GM12878 (cell line): ENCODE measurements around the gene PGAM2. TPM values are rescaled to one million over a fixed set of nuclear protein-coding genes. Genes with fewer than 3 reads are reported as not detected.

ENCODE experiments used
- ATAC-seq: fragments of 200-7000 bp; cut with Tn5 transposase; 3 replicates; pipeline ENCODE4 v1.9.1; 2020; ENCODE audit warnings: mild to moderate bottlenecking, moderate library complexity
- BruUV-seq: library from RNA; stranded (reverse); fragments of 400-500 nt; replicated peaks from 2 replicates; lab custom pipeline; 2021; lab: Mats Ljungman, UMichigan
- CTCF ChIA-PET: fragments of 300-600 bp; sonication (Branson Sonifier 250); formaldehyde crosslinking; extraction: SDS; loops from one replicate; lab custom pipeline; 2021; ENCODE audit warnings: inconsistent platforms; lab: Yijun Ruan, JAX
- POLR2A ChIA-PET: fragments of 350-600 bp; formaldehyde crosslinking; extraction: SDS; loops from one replicate; lab custom pipeline; 2021; ENCODE audit warnings: inconsistent platforms; lab: Charles Lee
- RAD21 ChIA-PET: fragments of 300-600 bp; sonication (Branson Sonifier 250); formaldehyde crosslinking; loops from one replicate; lab custom pipeline; 2023; ENCODE audit warnings: antibody characterized with exemption; ENCODE audit not compliant: unreplicated experiment; lab: Charles Lee
- SMC1A ChIA-PET: fragments of 300-600 bp; sonication (Branson Sonifier 250); formaldehyde crosslinking; loops from one replicate; lab custom pipeline; 2023; ENCODE audit not compliant: unreplicated experiment, uncharacterized antibody; lab: Charles Lee
- DNase-seq: peaks from one replicate; pipeline ENCODE4 v3.0.0-alpha.2; 2011; ENCODE audit warnings: low read depth, low spot score
- FAIRE-seq: peaks from 3 replicates; lab custom pipeline; 2011; peaks lifted over from hg19 to GRCh38; lab: Jason Lieb, UNC
- H2AFZ ChIP-seq: 2 replicates; pipeline ENCODE4 v1.6.0; 2011; ENCODE audit warnings: low read depth, low read length, control low read depth; ENCODE audit not compliant: control insufficient read depth
- H3K27ac ChIP-seq: 2 replicates; pipeline ENCODE4 v1.5.1; 2011; ENCODE audit warnings: control low read depth; ENCODE audit not compliant: control insufficient read depth, insufficient read depth
- H3K27me3 ChIP-seq, 2 experiments: replicated peaks in 1 of 2; 2 replicates each; pipeline versions ENCODE4 v1.6.0 to v1.6.1; 2011; ENCODE audit warnings: low read length in 1 of 2; ENCODE audit not compliant: control insufficient read depth in 2 of 2, insufficient read depth in 2 of 2
- H3K36me3 ChIP-seq, 2 experiments: 2 replicates each; pipeline ENCODE4 v1.5.1; 2011; ENCODE audit warnings: low read length in 1 of 2; ENCODE audit not compliant: control insufficient read depth in 2 of 2, insufficient read depth in 2 of 2
- H3K4me1 ChIP-seq: 2 replicates; pipeline ENCODE4 v1.6.1; 2011; ENCODE audit warnings: mild to moderate bottlenecking, low read length, moderate library complexity, mixed read lengths; ENCODE audit not compliant: control insufficient read depth, insufficient read depth
- H3K4me2 ChIP-seq: 2 replicates; pipeline ENCODE4 v1.6.0; 2011; ENCODE audit warnings: control low read depth; ENCODE audit not compliant: control insufficient read depth, insufficient read depth
- H3K4me3 ChIP-seq: fragments of 200-600 bp; sonication (generic); 2 replicates; pipeline ENCODE4 v1.5.1; 2016
- H3K79me2 ChIP-seq: 2 replicates; pipeline ENCODE4 v1.6.0; 2011; ENCODE audit warnings: low read length; ENCODE audit not compliant: control insufficient read depth, insufficient read depth
- H3K9ac ChIP-seq: 2 replicates; pipeline ENCODE4 v1.8.0; 2011; ENCODE audit warnings: low read length, control low read depth, mixed read lengths; ENCODE audit not compliant: control insufficient read depth, insufficient read depth
- H3K9me3 ChIP-seq: replicated peaks from 3 replicates; pipeline ENCODE4 v1.5.1; 2011; ENCODE audit warnings: mild to moderate bottlenecking, low read length; ENCODE audit not compliant: control insufficient read depth, insufficient read depth
- H4K20me1 ChIP-seq: 2 replicates; pipeline ENCODE4 v1.6.0; 2011; ENCODE audit not compliant: control insufficient read depth, insufficient read depth
- BRCA1 ChIP-seq: IDR thresholded peaks from 2 replicates; pipeline ENCODE4 v1.6.1; 2011; ENCODE audit warnings: low read depth, low read length, improper control_type of control experiment
- DPF2 ChIP-seq: fragments of 450-650 bp; IDR thresholded peaks from 2 replicates; pipeline ENCODE4 v1.6.1; 2017; ENCODE audit warnings: mild to moderate bottlenecking
- EP300 ChIP-seq, 2 experiments: fragments of 150-350 bp in 1 of 2; IDR thresholded peaks; 2 replicates each; pipeline ENCODE4 v1.6.1; 2011 to 2012; ENCODE audit warnings: low read depth in 2 of 2, low read length in 2 of 2, borderline replicate concordance in 1 of 2, improper control_type of control experiment in 1 of 2, inconsistent platforms in 1 of 2; ENCODE audit not compliant: control insufficient read depth in 1 of 2
- MEF2B ChIP-seq: fragments of 450-650 bp; IDR thresholded peaks from 2 replicates; pipeline ENCODE4 v1.6.1; 2018; ENCODE audit warnings: mild to moderate bottlenecking, moderate library complexity; ENCODE audit not compliant: partially characterized antibody, poor library complexity, severe bottlenecking
- MYC ChIP-seq: IDR thresholded peaks from 2 replicates; pipeline ENCODE4 v1.6.1; 2011; ENCODE audit warnings: mild to moderate bottlenecking, low read length, moderate library complexity, inconsistent platforms; ENCODE audit not compliant: insufficient read depth, insufficient replicate concordance, insufficient read length, severe bottlenecking
- PBX3 ChIP-seq: IDR thresholded peaks from 2 replicates; pipeline ENCODE4 v1.6.1; 2011; ENCODE audit warnings: mild to moderate bottlenecking, low read depth, low read length, moderate library complexity; ENCODE audit not compliant: insufficient replicate concordance
- RBBP5 ChIP-seq: fragments of 200-600 bp; sonication (generic); conservative IDR thresholded peaks from 2 replicates; pipeline ENCODE4 v1.6.1; 2016
- SMAD1 ChIP-seq: fragments of 450-650 bp; IDR thresholded peaks from 2 replicates; pipeline ENCODE4 v1.6.1; 2018; ENCODE audit warnings: mild to moderate bottlenecking, low read depth; ENCODE audit not compliant: partially characterized antibody
- SUPT20H ChIP-seq: IDR thresholded peaks from 2 replicates; pipeline ENCODE4 v1.6.1; 2011; ENCODE audit warnings: low read depth, mild to moderate bottlenecking, low read length, moderate library complexity, borderline replicate concordance; ENCODE audit not compliant: control insufficient read depth
- TAF1 ChIP-seq: IDR thresholded peaks from 2 replicates; pipeline ENCODE4 v1.6.1; 2011; ENCODE audit warnings: mild to moderate bottlenecking, low read depth, low read length, borderline replicate concordance
- ZZZ3 ChIP-seq: IDR thresholded peaks from 2 replicates; pipeline ENCODE4 v1.6.1; 2011; ENCODE audit warnings: low read depth; ENCODE audit not compliant: control insufficient read depth, insufficient read length
- WGBS: methylation state at CpG from one replicate; pipeline ENCODE4 v1.1.6; 2016; ENCODE audit warnings: low lambda C conversion rate; ENCODE audit not compliant: insufficient replicate concordance, insufficient coverage; ENCODE audit errors: missing lambda C conversion rate; 5-methylcytosine and 5-hydroxymethylcytosine counted together
- in situ Hi-C: fragments of 300-500 bp; cut with MboI; formaldehyde crosslinking; loops from 9 replicates; pipeline ENCODE4 v1.14.3; 2018; ENCODE audit warnings: mixed read lengths
- intact Hi-C: fragments of 100-400 bp; cut with micrococcal nuclease; formaldehyde crosslinking; loops from one replicate; pipeline ENCODE4 v1.14.2; 2022; ENCODE audit not compliant: unreplicated experiment
- polyA plus RNA-seq, 11 experiments: library from polyadenylated mRNA; depleted of rRNA in 4 of 11; unstranded in 6 of 11; stranded (reverse) in 5 of 11; fragments of >200 nt; fragmentation: Nextera tagmentation in 4 of 11; fragmentation: Illumina TruSeq in 1 of 11; extraction: Ambion mirVana in 4 of 11; extraction: Trizol in 1 of 11; gene quantifications; 1 replicate in 1 of 11; 2 replicates in 10 of 11; pipeline versions ENCODE4 v1.2.1 to v1.2.3, GENCODE V29; 2011 to 2016; ENCODE audit warnings: inconsistent platforms in 2 of 11, missing spikeins in 2 of 11, low read depth in 1 of 11
- total RNA-seq, 4 experiments: library from RNA; depleted of rRNA in 3 of 4; stranded (reverse); fragments of >200 nt in 3 of 4; fragmentation: Illumina TruSeq in 1 of 4; extraction: Trizol in 1 of 4; gene quantifications; 2 replicates each; pipeline versions ENCODE4 v1.2.1 to v1.2.3, GENCODE V29; 2013 to 2021
- TF ChIP-seq, protein P1 (sequence below): fragments of 450-650 bp; IDR thresholded peaks from 2 replicates; pipeline ENCODE4 v1.6.1; 2017; ENCODE audit warnings: mild to moderate bottlenecking, low read depth, inconsistent platforms; ENCODE audit not compliant: poor library complexity, severe bottlenecking
- TF ChIP-seq, protein P2 (sequence below): fragments of 450-650 bp; IDR thresholded peaks from 2 replicates; pipeline ENCODE4 v1.6.1; 2018; ENCODE audit warnings: mild to moderate bottlenecking, low read depth, moderate library complexity; ENCODE audit not compliant: partially characterized antibody
- TF ChIP-seq, protein P3 (sequence below): IDR thresholded peaks from 2 replicates; pipeline ENCODE4 v1.6.1; 2011; ENCODE audit warnings: borderline replicate concordance, low read depth, mild to moderate bottlenecking, moderate library complexity, low read length; ENCODE audit not compliant: insufficient read depth, poor library complexity, severe bottlenecking

Gene PGAM2
- total and polyA plus RNA-seq, 10 of the 15 experiments (the other 5 are each of a cell fraction or from before 2014, with no cell fraction given): not detected

GRCh38 chr7:44057181-44057848 lies 8.1 kb downstream of the PGAM2 start:
- ATAC-seq (no peak), FAIRE-seq (no peak), DNase-seq (no peak)
- CTCF ChIA-PET: no interaction called here
- Histone ChIP-seq H3K36me3 (peaks cover 45 to 63% of the 10 kb centered on the region in 2 experiments), H3K4me3 (no peak overlapping the region), H3K4me1 (peaks cover 24% of the 10 kb centered on the region), H3K27ac (no peak overlapping the region), H2AFZ (no peak overlapping the region), H3K27me3 (no peaks in the 10 kb centered on the region), H3K9me3 (no peaks in the 10 kb centered on the region; the same call in 2 of the 3 replicates), H3K9ac (no peak overlapping the region), H3K79me2 (no peaks in the 10 kb centered on the region), H4K20me1 (peaks cover 3% of the 10 kb centered on the region; the same call in 1 of the 2 replicates), H3K4me2 (no peak overlapping the region)
- no TSS peak for BruUV-seq
- WGBS: 90% methylated on average over 11 of the region's 11 CpGs
- in situ Hi-C loops: no loop called here
- SMC1A ChIA-PET: interaction anchor here (1.8 kb wide), 1 partner anchor 13 kb away, joined by 6 read pairs; the partner anchor contains the start of gene DBNL
- RAD21 ChIA-PET: no interaction called here
- intact Hi-C loops: no loop called here
- POLR2A ChIA-PET: no interaction called here
- TF ChIP-seq RBBP5 (no peak), PBX3 (no peak), BRCA1 (no peak), SUPT20H (no peak), DPF2 (no peak), TAF1 (no peak), EP300 (IDR thresholded peaks at IDR 0.05; ENCODE audit: borderline replicate concordance in 1 of 2, control insufficient read depth in 1 of 2, low read depth in 2 of 2, low read length in 2 of 2) (no peak), MYC (no peak), ZZZ3 (no peak), SMAD1 (no peak), MEF2B (no peak)
- TF ChIP-seq, protein P1, sequence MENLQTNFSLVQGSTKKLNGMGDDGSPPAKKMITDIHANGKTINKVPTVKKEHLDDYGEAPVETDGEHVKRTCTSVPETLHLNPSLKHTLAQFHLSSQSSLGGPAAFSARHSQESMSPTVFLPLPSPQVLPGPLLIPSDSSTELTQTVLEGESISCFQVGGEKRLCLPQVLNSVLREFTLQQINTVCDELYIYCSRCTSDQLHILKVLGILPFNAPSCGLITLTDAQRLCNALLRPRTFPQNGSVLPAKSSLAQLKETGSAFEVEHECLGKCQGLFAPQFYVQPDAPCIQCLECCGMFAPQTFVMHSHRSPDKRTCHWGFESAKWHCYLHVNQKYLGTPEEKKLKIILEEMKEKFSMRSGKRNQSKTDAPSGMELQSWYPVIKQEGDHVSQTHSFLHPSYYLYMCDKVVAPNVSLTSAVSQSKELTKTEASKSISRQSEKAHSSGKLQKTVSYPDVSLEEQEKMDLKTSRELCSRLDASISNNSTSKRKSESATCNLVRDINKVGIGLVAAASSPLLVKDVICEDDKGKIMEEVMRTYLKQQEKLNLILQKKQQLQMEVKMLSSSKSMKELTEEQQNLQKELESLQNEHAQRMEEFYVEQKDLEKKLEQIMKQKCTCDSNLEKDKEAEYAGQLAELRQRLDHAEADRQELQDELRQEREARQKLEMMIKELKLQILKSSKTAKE: no peak
- TF ChIP-seq, protein P2, sequence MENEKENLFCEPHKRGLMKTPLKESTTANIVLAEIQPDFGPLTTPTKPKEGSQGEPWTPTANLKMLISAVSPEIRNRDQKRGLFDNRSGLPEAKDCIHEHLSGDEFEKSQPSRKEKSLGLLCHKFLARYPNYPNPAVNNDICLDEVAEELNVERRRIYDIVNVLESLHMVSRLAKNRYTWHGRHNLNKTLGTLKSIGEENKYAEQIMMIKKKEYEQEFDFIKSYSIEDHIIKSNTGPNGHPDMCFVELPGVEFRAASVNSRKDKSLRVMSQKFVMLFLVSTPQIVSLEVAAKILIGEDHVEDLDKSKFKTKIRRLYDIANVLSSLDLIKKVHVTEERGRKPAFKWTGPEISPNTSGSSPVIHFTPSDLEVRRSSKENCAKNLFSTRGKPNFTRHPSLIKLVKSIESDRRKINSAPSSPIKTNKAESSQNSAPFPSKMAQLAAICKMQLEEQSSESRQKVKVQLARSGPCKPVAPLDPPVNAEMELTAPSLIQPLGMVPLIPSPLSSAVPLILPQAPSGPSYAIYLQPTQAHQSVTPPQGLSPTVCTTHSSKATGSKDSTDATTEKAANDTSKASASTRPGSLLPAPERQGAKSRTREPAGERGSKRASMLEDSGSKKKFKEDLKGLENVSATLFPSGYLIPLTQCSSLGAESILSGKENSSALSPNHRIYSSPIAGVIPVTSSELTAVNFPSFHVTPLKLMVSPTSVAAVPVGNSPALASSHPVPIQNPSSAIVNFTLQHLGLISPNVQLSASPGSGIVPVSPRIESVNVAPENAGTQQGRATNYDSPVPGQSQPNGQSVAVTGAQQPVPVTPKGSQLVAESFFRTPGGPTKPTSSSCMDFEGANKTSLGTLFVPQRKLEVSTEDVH: no peak
- TF ChIP-seq, protein P3, sequence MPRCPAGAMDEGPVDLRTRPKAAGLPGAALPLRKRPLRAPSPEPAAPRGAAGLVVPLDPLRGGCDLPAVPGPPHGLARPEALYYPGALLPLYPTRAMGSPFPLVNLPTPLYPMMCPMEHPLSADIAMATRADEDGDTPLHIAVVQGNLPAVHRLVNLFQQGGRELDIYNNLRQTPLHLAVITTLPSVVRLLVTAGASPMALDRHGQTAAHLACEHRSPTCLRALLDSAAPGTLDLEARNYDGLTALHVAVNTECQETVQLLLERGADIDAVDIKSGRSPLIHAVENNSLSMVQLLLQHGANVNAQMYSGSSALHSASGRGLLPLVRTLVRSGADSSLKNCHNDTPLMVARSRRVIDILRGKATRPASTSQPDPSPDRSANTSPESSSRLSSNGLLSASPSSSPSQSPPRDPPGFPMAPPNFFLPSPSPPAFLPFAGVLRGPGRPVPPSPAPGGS: no peak
